Measurements from ENCODE around the gene ZMAT3.
A peak's percentile ranks its signal among the peaks of the same experiment; 100 is the strongest.

ZMAT3 gene

GRCh38 chr3:179072100-179072438, 460 bp upstream of the ZMAT3 start:
- peak overlapping the region; percentile 88 for H2AFZ ChIP-seq (ENCODE audit: low read length)
- TF ChIP-seq CTCF (conservative IDR thresholded peaks at IDR 0.05; ENCODE audit: low read length) (no peak), EZH2phosphoT487 (IDR thresholded peaks at IDR 0.05; ENCODE audit: borderline replicate concordance) (no peak)
- peak overlapping the region; percentile 90 for H3K9ac ChIP-seq (ENCODE audit: low read depth, low read length, poor library complexity, severe bottlenecking)
- peak overlapping the region; percentile 96 for H3K4me3 ChIP-seq (ENCODE audit: low read length, poor library complexity, severe bottlenecking)
- peaks cover 29% of the 10 kb centered on the region for H3K4me1 ChIP-seq (ENCODE audit: insufficient read depth, low read length, poor library complexity, severe bottlenecking)
- peak overlapping the region; percentile 78 for H3K4me2 ChIP-seq (ENCODE audit: low read depth, low read length, poor library complexity, severe bottlenecking)
- no peaks in the 10 kb centered on the region for H4K20me1 ChIP-seq (ENCODE audit: insufficient read depth, low read length, poor library complexity, severe bottlenecking)
- H3K36me3 ChIP-seq (ENCODE audit: insufficient read depth, low read length) = no peaks in the 10 kb centered on the region
- no peaks in the 10 kb centered on the region for H3K27me3 ChIP-seq (ENCODE audit: insufficient read depth, low read length, poor library complexity, severe bottlenecking)
- H3K9me3 ChIP-seq (ENCODE audit: insufficient read depth, low read depth, low read length) = no peaks in the 10 kb centered on the region
- H3F3A ChIP-seq (ENCODE audit: low read depth) = no peaks in the 10 kb centered on the region
- no peaks in the 10 kb centered on the region for H3K9me2 ChIP-seq (replicated peaks; ENCODE audit: low read depth, low read length)
- peaks cover 28% of the 10 kb centered on the region for H3K79me2 ChIP-seq (ENCODE audit: insufficient read depth, low read length)

GRCh38 chr3:179071027-179071322, 634 bp downstream of the ZMAT3 start:
- Histone ChIP-seq H3K4me3 (ENCODE audit: low read length, poor library complexity, severe bottlenecking) (peak overlapping the region; percentile 96), H3K9me2 (replicated peaks; ENCODE audit: low read depth, low read length) (no peaks in the 10 kb centered on the region), H3K9me3 (ENCODE audit: insufficient read depth, low read depth, low read length) (no peaks in the 10 kb centered on the region), H3F3A (ENCODE audit: low read depth) (no peaks in the 10 kb centered on the region), H3K27me3 (ENCODE audit: insufficient read depth, low read length, poor library complexity, severe bottlenecking) (no peaks in the 10 kb centered on the region), H3K4me2 (ENCODE audit: low read depth, low read length, poor library complexity, severe bottlenecking) (peak overlapping the region; percentile 78), H3K4me1 (ENCODE audit: insufficient read depth, low read length, poor library complexity, severe bottlenecking) (peaks cover 37% of the 10 kb centered on the region), H4K20me1 (ENCODE audit: insufficient read depth, low read length, poor library complexity, severe bottlenecking) (no peaks in the 10 kb centered on the region), H3K36me3 (ENCODE audit: insufficient read depth, low read length) (no peaks in the 10 kb centered on the region), H3K79me2 (ENCODE audit: insufficient read depth, low read length) (peaks cover 33% of the 10 kb centered on the region), H2AFZ (ENCODE audit: low read length) (peak overlapping the region; percentile 88), H3K9ac (ENCODE audit: low read depth, low read length, poor library complexity, severe bottlenecking) (peak overlapping the region; percentile 90)
- no peak for TF ChIP-seq CTCF (conservative IDR thresholded peaks at IDR 0.05; ENCODE audit: low read length)
- no peak for TF ChIP-seq EZH2phosphoT487 (IDR thresholded peaks at IDR 0.05; ENCODE audit: borderline replicate concordance)

- TF ChIP-seq CTCF (conservative IDR thresholded peaks at IDR 0.05; ENCODE audit: low read length) = no peak
- no peak for TF ChIP-seq EZH2phosphoT487 (IDR thresholded peaks at IDR 0.05; ENCODE audit: borderline replicate concordance)
- Histone ChIP-seq H3K27me3 (ENCODE audit: insufficient read depth, low read length, poor library complexity, severe bottlenecking) (no peaks in the 10 kb centered on the region), H3K9me2 (replicated peaks; ENCODE audit: low read depth, low read length) (no peaks in the 10 kb centered on the region), H3F3A (ENCODE audit: low read depth) (no peaks in the 10 kb centered on the region), H3K9ac (ENCODE audit: low read depth, low read length, poor library complexity, severe bottlenecking) (peak overlapping the region; percentile 90), H4K20me1 (ENCODE audit: insufficient read depth, low read length, poor library complexity, severe bottlenecking) (no peaks in the 10 kb centered on the region), H3K4me2 (ENCODE audit: low read depth, low read length, poor library complexity, severe bottlenecking) (peak overlapping the region; percentile 78), H3K4me3 (ENCODE audit: low read length, poor library complexity, severe bottlenecking) (peak overlapping the region; percentile 96), H2AFZ (ENCODE audit: low read length) (no peak overlapping the region), H3K79me2 (ENCODE audit: insufficient read depth, low read length) (peaks cover 37% of the 10 kb centered on the region), H3K9me3 (ENCODE audit: insufficient read depth, low read depth, low read length) (no peaks in the 10 kb centered on the region), H3K4me1 (ENCODE audit: insufficient read depth, low read length, poor library complexity, severe bottlenecking) (peaks cover 37% of the 10 kb centered on the region), H3K36me3 (ENCODE audit: insufficient read depth, low read length) (no peaks in the 10 kb centered on the region)
Measured at GRCh38 chr3:179069762-179070390, 1.7 kb downstream of the ZMAT3 start.

Measured in Loucy (cell line).